HCT116 (cell line): ENCODE measurements around the gene MAP4. TPM values are rescaled to one million over a fixed set of nuclear protein-coding genes. Genes with fewer than 3 reads are reported as not detected.

Experiments
- ATAC-seq: fragments of 200-7000 bp; cut with Tn5 transposase; 2 replicates; pipeline ENCODE4 v1.9.1; 2020; ENCODE audit warnings: mild to moderate bottlenecking, moderate library complexity
- BruUV-seq: library from RNA; stranded (reverse); fragments of 400-500 nt; replicated peaks from 2 replicates; lab custom pipeline; 2021; lab: Mats Ljungman, UMichigan
- CTCF ChIA-PET: fragments of 300-600 bp; sonication (Branson Sonifier 250); formaldehyde crosslinking; loops from one replicate; lab custom pipeline; 2021; ENCODE audit warnings: antibody characterized with exemption; lab: Charles Lee
- POLR2A ChIA-PET: fragments of 300-600, 350-600 bp; sonication (Branson Sonifier 250); formaldehyde crosslinking; loops from one replicate; lab custom pipeline; 2021; ENCODE audit warnings: antibody characterized with exemption; lab: Charles Lee
- RAD21 ChIA-PET, 2 experiments: fragments of 300-600 bp; sonication (Branson Sonifier 250); formaldehyde crosslinking; loops; one replicate each; lab custom pipeline; 2023; ENCODE audit warnings: low total read pairs in 2 of 2; ENCODE audit not compliant: uncharacterized antibody in 2 of 2, unreplicated experiment in 2 of 2, low non-redundant PET in 1 of 2; lab: Charles Lee
- DNase-seq: peaks from one replicate; pipeline ENCODE4 v3.0.0-alpha.2; 2010; ENCODE audit warnings: low read depth, low spot score
- H2AFZ ChIP-seq: fragments of 200-600 bp; shearing (Covaris generic), sonication (generic); 2 replicates; pipeline ENCODE4 v1.6.1; 2017; ENCODE audit warnings: low read depth, mixed run types, mixed read lengths, antibody characterized with exemption, low read length; ENCODE audit not compliant: poor library complexity, severe bottlenecking
- H3K27ac ChIP-seq: 2 replicates; pipeline ENCODE4 v1.5.1; 2012; ENCODE audit warnings: low read depth, low read length
- H3K27me3 ChIP-seq: fragments of 200-600 bp; sonication (generic); 2 replicates; pipeline ENCODE4 v1.6.1; 2016; ENCODE audit warnings: mixed run types, low read length, mixed read lengths; ENCODE audit not compliant: insufficient read depth
- H3K36me3 ChIP-seq, 2 experiments: fragments of 200-500 bp in 1 of 2; fragments of 200-600 bp in 1 of 2; sonication (Bioruptor generic) in 1 of 2; sonication (generic) in 1 of 2; 2 replicates each; pipeline versions ENCODE4 v1.5.1 to v1.6.1; 2014 to 2016; ENCODE audit warnings: low read length in 2 of 2, inconsistent platforms in 1 of 2, mixed read lengths in 1 of 2, mixed run types in 1 of 2; ENCODE audit not compliant: insufficient read depth in 2 of 2, control insufficient read depth in 1 of 2
- H3K4me1 ChIP-seq, 2 experiments: fragments of 200-600 bp in 1 of 2; sonication (generic) in 1 of 2; 2 replicates each; pipeline versions ENCODE4 v1.5.1 to v1.6.1; 2012 to 2017; ENCODE audit warnings: low read length in 2 of 2, inconsistent platforms in 1 of 2, mild to moderate bottlenecking in 1 of 2, mixed read lengths in 1 of 2, mixed run types in 1 of 2, moderate library complexity in 1 of 2; ENCODE audit not compliant: insufficient read depth in 2 of 2, control insufficient read depth in 1 of 2
- H3K4me2 ChIP-seq: fragments of 200-600 bp; sonication (generic); 2 replicates; pipeline ENCODE4 v1.6.1; 2017; ENCODE audit warnings: mixed run types, low read length, mixed read lengths
- H3K4me3 ChIP-seq, 2 experiments: fragments of 200-600 bp in 1 of 2; sonication (generic) in 1 of 2; replicated peaks in 1 of 2; 2 replicates each; pipeline ENCODE4 v1.5.1; 2011 to 2016; ENCODE audit warnings: low read length in 2 of 2, control low read depth in 1 of 2, low read depth in 1 of 2, mild to moderate bottlenecking in 1 of 2, mixed read lengths in 1 of 2, mixed run types in 1 of 2
- H3K79me2 ChIP-seq: fragments of 200-600 bp; sonication (generic); 2 replicates; pipeline ENCODE4 v1.6.1; 2017; ENCODE audit warnings: mild to moderate bottlenecking, mixed run types, low read length, moderate library complexity, mixed read lengths; ENCODE audit not compliant: insufficient read depth
- H3K9ac ChIP-seq: fragments of 200-600 bp; sonication (generic); 2 replicates; pipeline ENCODE4 v1.6.1; 2016; ENCODE audit warnings: low read length, mixed read lengths
- H3K9me2 ChIP-seq: fragments of 200-600 bp; sonication (generic), shearing (Covaris generic); 2 replicates; pipeline ENCODE4 v1.6.1; 2017; ENCODE audit warnings: mixed run types, mild to moderate bottlenecking, moderate library complexity; ENCODE audit not compliant: insufficient read depth
- H3K9me3 ChIP-seq, 2 experiments: fragments of 200-500 bp in 1 of 2; fragments of 200-600 bp in 1 of 2; sonication (Bioruptor generic) in 1 of 2; sonication (generic) in 1 of 2; 2 replicates each; pipeline ENCODE4 v1.6.1; 2014 to 2017; ENCODE audit warnings: low read length in 2 of 2, mixed read lengths in 2 of 2, inconsistent platforms in 1 of 2, low read depth in 1 of 2, mild to moderate bottlenecking in 1 of 2, mixed run types in 1 of 2, moderate library complexity in 1 of 2; ENCODE audit not compliant: control insufficient read depth in 1 of 2, insufficient read depth in 1 of 2
- H4K20me1 ChIP-seq: fragments of 200-600 bp; sonication (generic), shearing (Covaris generic); 2 replicates; pipeline ENCODE4 v1.6.1; 2017; ENCODE audit warnings: mixed run types, mild to moderate bottlenecking, moderate library complexity; ENCODE audit not compliant: insufficient read depth
- CEBPB ChIP-seq: IDR thresholded peaks from 2 replicates; pipeline ENCODE4 v1.6.1; 2012; ENCODE audit warnings: low read depth
- JUND ChIP-seq: IDR thresholded peaks from 2 replicates; pipeline ENCODE4 v1.6.1; 2012
- POLR2AphosphoS5 ChIP-seq: IDR thresholded peaks from 2 replicates; pipeline ENCODE4 v1.6.1; 2011; ENCODE audit warnings: mild to moderate bottlenecking, low read depth, low read length, moderate library complexity
- SIN3A ChIP-seq: IDR thresholded peaks from 2 replicates; pipeline ENCODE4 v1.6.1; 2012; ENCODE audit warnings: low read depth
- intact Hi-C: fragments of 100-400 bp; cut with micrococcal nuclease; formaldehyde crosslinking; loops from 2 replicates; pipeline ENCODE4 v1.10.0; 2022
- total RNA-seq: library from RNA; stranded (reverse); gene quantifications from one replicate; pipeline ENCODE4 v1.2.1, GENCODE V29; 2021; ENCODE audit not compliant: unreplicated experiment
- TF ChIP-seq, protein P1 (sequence below): IDR thresholded peaks from 2 replicates; pipeline ENCODE4 v1.6.1; 2012; ENCODE audit warnings: low read depth

MAP4 gene
- total RNA-seq, 1 experiment from 2014 or later = 200 TPM

- ChIA-PET CTCF (interaction anchor here (1.4 kb wide), 1 partner anchor 13 kb away, joined by 9 read pairs; no protein-coding TSS in a partner anchor), RAD21 (interaction anchor here in 1 of 2 experiments (0.5 kb wide), 1 partner anchor 82 kb away, joined by 5 read pairs; no protein-coding TSS in a partner anchor), POLR2A (no interaction called here)
- DNase-seq = no peak
- ATAC-seq = no peak
- no peak for TF ChIP-seq JUND
- no peak for TF ChIP-seq POLR2AphosphoS5
- TF ChIP-seq, protein P1, sequence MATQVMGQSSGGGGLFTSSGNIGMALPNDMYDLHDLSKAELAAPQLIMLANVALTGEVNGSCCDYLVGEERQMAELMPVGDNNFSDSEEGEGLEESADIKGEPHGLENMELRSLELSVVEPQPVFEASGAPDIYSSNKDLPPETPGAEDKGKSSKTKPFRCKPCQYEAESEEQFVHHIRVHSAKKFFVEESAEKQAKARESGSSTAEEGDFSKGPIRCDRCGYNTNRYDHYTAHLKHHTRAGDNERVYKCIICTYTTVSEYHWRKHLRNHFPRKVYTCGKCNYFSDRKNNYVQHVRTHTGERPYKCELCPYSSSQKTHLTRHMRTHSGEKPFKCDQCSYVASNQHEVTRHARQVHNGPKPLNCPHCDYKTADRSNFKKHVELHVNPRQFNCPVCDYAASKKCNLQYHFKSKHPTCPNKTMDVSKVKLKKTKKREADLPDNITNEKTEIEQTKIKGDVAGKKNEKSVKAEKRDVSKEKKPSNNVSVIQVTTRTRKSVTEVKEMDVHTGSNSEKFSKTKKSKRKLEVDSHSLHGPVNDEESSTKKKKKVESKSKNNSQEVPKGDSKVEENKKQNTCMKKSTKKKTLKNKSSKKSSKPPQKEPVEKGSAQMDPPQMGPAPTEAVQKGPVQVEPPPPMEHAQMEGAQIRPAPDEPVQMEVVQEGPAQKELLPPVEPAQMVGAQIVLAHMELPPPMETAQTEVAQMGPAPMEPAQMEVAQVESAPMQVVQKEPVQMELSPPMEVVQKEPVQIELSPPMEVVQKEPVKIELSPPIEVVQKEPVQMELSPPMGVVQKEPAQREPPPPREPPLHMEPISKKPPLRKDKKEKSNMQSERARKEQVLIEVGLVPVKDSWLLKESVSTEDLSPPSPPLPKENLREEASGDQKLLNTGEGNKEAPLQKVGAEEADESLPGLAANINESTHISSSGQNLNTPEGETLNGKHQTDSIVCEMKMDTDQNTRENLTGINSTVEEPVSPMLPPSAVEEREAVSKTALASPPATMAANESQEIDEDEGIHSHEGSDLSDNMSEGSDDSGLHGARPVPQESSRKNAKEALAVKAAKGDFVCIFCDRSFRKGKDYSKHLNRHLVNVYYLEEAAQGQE = no peak
- Histone ChIP-seq H3K36me3 (no peaks in the 10 kb centered on the region), H3K27me3 (no peaks in the 10 kb centered on the region), H3K9ac (no peak overlapping the region), H4K20me1 (no peaks in the 10 kb centered on the region; the same call in 1 of the 2 replicates), H2AFZ (no peak overlapping the region), H3K4me2 (no peak overlapping the region), H3K4me3 (no peak overlapping the region), H3K9me3 (no peaks in the 10 kb centered on the region), H3K9me2 (no peaks in the 10 kb centered on the region), H3K4me1 (no peaks in the 10 kb centered on the region), H3K27ac (no peak overlapping the region), H3K79me2 (peaks cover 69% of the 10 kb centered on the region)
- BruUV-seq = no TSS peak
- intact Hi-C loops = no loop called here
These were observed 13.4 kb downstream of the MAP4 start for GRCh38 chr3:48002787-48003186.

- ChIA-PET RAD21 (no interaction called here), POLR2A (no interaction called here), CTCF (interaction anchor here (1.4 kb wide), 1 partner anchor 12 kb away, joined by 9 read pairs; no protein-coding TSS in a partner anchor)
- H3K9me2 ChIP-seq = no peaks in the 10 kb centered on the region
- no TSS peak for BruUV-seq
- no peak overlapping the region for H2AFZ ChIP-seq
- peak; percentile 35; the same call in 1 of the 2 replicates for TF ChIP-seq CEBPB
- TF ChIP-seq SIN3A = no peak
- H3K9ac ChIP-seq = no peak overlapping the region
- no peak overlapping the region for H3K4me3 ChIP-seq
- no peaks in the 10 kb centered on the region for H3K27me3 ChIP-seq
- DNase-seq (no peak), ATAC-seq (no peak)
- no peaks in the 10 kb centered on the region for H3K4me1 ChIP-seq
- H3K27ac ChIP-seq = no peak overlapping the region
- intact Hi-C loops = no loop called here
- H3K36me3 ChIP-seq = no peaks in the 10 kb centered on the region
- H3K4me2 ChIP-seq = no peak overlapping the region
- no peaks in the 10 kb centered on the region; the same call in 1 of the 2 replicates for H4K20me1 ChIP-seq
- no peaks in the 10 kb centered on the region for H3K9me3 ChIP-seq
- peaks cover 74% of the 10 kb centered on the region for H3K79me2 ChIP-seq
These were observed 14.2 kb downstream of the MAP4 start for GRCh38 chr3:48001991-48002390.
